HPDE6-E6E7 (cell line): ENCODE data around the gene SNED1.
"Not testable (repeated sequence)": the region's sequence is repeated elsewhere in the genome, so short reads cannot be mapped to it uniquely, and the experiment has no call there.

ENCODE experiments used
- DNase-seq: peaks from one replicate; pipeline ENCODE4 v3.0.0; 2011; ENCODE audit warnings: missing footprints; ENCODE audit errors: extremely low spot score

Gene SNED1

DNA sequence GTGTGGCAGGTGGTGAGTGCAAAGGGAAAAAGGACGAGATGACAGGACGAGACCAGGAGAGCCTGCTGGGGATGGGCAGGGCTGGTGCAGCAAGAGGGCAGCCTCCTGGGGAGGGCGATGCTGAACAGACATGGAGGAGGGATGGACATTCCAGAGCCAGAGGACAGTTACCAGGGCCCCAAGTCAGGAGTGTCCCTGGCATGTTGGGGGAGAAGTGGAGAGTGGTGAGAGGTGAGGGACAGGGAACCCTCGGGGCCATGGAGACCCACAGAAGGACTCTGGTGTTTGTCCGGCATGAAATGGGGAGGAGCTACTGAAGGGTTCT lies 84.6 kb downstream of the SNED1 start:
- no peak for DNase-seq

DNA sequence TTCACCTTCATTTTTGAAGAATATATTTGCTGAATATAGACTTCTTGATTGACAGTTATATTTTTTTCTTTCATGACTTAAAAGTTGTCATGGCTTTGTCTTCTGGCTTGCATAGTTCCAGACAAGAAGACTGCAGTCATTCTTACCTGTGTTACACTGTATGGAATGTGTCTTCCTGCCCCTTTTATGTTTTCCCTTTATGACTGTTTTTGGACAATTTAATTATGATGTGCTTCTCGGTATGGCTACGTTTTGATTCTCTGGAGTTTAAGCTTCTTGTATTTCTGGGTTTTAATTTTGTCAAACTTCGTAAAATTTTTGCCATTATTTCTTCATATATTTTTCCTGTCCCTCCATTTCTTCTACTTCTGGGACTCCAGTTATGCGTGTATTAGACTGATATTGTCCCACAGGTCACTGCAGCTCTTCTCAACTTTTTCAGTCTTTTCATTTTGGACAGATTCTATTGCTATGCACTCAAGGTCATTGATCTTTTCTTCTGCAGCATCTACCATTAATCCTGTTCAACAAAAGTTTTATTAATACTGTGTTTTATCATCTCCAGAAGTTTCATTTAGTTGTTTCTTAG lies 86.5 kb downstream of the SNED1 start:
- no peak for DNase-seq

DNA sequence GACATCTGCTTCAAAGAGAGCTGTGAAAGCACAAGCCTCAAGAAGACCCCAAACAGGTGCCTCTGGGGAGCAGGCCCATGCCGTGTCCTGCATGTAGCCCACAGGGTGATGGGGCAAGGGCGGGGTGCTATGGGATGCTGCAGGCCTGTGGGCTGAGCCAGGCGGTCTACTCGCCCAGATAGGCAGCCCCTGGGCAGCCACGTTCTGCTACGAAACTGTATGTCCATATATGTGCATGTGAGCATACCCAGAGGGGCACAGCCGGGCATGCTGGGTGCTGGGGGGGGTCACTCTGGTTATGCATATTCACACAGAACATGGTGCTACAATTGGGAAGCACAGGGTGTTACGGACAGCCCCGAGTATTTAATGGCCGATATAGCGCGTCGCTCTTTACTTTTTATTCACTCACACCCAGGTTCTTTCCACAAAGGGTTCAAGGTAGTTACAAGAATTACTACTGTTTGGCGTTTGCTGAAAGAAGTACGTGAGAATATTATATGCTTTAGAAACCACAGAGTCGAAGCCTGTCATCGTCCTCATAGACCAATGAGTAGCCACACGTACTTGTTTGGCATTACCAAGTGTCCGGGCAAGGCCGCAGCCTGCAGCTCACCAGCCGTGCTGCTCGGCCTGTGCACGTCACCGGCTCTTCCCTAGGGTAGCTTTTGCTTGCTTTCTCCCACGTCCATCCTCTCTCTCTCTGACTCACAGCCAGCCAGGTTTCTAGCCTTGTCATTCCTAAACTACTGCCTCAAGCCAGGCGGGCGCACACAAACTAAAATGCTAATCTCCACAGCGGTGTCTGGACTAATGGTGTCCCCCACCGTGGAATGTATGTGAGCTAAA lies 89.2 kb downstream of the SNED1 start:
- DNase-seq = no peak

DNA sequence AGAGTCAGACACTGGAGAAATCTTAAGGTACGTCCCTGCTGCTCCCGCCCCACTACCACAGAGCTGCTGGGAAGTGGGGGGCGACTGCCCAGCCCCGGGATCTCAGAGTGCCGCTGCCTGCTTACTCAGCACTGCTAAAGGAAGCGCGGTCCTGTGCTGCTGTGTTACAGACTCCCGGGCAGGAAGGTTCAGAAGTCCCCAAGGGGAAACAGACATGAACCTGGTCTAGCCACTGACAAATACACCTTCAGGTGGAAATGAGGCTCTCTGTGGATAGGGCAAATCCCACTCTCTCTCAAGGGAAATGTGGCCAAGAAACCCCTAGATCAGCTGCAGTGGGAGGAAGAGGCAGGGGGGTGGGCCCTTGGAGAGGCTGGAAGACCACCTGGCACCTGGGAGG lies 90.0 kb downstream of the SNED1 start:
- DNase-seq = no peak

DNA sequence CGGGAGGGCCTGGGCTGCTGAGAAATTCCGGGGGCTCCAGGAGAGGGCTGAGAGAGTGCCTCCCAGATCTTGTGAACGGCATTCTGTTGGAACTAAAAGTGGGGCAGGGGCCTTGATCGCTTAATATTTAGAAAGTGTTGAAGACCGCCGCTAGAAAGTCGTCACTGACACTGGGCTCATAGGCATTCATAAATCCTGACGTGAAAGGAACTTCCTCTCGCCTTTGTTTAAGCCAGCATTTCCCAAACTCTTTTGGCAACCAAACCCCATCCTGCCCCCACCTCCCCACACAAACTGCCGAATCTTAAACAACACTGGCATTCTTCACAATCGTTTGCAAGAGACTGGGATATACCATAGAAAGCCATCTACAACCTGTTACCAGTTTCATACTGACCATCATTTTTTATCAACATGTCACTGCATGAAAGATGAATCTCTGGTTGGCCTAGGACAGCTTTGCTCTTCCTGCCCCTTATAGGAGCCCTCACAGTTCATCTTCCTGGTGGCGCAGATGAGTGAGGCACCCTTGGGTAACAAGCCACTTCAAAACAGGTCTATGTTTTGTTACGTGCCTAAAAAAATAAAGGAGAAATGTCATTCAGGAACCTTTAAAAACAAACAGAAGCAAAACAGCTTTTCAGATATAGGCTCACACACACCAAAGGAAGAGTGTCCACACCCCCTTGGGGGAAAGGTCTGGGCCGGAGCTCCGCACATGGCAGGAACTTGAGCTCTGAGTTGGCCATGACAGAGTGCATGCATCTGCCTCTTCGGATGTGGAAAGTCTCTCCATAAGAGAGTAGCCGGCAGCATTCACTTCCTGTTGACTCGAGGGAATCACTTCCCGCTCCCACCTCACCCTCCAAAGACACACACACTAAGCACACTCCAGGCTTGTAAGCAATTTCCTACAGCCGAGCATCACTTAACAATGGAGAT lies 90.6 kb downstream of the SNED1 start:
- no peak for DNase-seq

DNA sequence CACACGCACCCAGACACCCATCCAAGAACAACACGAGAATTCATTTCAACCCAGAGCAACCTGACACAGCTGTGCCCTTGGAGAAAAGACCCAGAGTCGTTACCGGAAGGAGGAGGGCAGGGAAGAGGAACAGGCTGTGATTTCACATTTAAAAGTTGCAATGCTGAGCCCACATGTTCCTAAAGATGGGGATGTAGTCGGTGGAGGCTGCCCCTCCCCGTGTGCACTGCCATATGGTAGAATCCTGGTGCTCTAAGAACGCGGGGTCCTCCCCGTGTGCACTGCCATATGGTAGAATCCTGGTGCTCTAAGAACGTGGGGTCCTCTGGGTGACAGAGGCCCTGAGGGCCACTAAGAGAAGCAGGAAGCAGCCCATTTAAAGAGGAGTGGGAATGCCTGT lies 92.8 kb downstream of the SNED1 start:
- no peak for DNase-seq

DNA sequence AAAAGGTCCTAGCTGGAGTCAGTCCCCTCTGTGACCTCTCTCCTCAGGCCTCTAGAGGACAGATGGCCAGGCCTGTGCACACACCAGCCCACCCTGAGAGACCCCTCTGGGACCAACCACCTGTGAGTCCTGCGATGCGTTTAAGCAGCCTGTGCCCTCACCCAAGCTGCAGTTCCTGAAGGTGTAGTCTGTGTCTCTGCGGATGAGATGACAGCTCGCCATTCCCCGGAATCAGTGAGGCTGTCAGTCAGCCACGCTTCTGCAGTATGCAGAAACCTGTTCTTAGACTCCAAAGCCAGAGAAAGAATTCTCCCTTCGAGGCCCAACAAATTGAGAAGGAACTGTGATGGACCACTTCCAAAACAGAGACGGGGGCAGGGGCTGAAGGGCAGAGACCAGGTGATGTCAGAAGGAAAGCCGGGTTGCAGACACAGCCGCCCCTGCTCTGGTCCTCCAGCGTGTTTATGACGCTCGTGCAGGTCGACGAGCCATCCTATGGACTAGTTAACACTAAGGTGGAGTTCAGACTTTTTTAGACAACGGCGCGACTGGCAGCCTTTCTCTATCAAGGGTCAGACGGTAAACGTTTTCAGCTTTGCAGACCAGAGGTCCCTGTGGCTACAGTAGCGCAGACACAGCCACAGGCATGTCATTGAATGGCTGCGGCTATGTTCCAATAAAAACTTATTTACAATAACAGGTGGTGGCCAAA lies 93.5 kb downstream of the SNED1 start:
- DNase-seq = no peak

DNA sequence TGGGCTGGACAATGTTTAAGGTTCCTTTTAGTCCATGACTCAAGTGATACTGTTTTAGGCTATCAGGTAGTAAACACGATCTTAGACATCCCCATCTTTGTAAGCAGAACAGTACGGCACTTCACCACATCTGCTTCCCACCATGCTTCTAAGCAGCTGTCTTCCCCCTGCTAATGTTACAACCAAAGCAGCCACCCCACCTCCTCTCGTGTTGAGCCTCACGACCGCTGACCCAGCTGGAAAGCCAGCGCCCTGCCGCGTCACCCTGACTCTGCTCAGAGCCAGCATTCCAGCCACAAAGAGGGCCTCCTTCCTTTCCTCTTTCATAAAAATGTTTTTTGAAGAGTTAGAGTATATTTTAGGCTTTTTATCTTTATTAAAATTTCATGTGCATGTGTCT lies 94.3 kb downstream of the SNED1 start:
- no peak for DNase-seq

DNA sequence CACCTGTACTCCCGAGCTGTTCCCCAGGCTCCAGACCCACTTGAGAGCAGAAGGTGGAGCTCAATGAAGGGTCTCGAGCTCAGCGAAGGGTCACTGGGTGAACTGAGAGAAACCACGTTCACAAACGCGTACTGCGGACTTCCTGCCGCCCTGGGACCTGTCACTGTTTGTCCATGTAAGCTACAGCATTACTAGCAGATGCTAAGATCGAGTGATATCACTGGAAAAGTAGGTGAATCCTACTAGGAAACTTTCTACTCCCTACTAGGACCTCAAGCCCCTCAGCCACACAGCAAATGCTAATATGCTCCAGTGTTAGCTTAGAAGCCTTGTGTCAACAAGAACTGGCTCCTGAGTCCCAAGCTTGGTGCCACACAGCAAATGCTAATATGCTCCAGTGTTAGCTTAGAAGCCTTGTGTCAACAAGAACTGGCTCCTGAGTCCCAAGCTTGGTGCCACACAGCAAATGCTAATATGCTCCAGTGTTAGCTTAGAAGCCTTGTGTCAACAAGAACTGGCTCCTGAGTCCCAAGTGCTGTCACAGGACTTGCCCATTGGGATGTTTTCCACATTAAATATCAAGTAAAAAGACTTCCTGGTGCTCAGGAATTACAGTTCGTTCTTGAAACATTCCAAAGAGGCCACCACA lies 94.8 kb downstream of the SNED1 start:
- DNase-seq = not testable (repeated sequence)

DNA sequence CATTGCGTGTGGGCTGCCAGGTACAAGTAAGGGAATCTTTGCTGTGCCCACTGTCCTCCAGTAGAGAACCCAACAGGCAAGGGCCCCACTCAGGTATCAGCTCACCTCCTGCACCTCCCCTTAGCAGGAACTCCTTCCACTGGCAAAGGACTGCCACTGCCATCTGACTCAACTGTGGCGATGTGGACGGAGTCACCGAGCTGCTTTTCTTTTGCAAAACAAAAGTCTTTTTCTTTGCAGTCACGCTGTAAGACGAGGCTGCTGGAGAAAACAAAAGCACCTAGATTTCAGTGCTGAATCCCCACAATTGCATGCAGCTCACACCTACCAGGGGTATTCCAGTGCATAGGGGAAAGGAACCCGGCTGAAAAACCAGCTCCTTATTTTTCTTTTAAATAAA lies 95.8 kb downstream of the SNED1 start:
- no peak for DNase-seq

DNA sequence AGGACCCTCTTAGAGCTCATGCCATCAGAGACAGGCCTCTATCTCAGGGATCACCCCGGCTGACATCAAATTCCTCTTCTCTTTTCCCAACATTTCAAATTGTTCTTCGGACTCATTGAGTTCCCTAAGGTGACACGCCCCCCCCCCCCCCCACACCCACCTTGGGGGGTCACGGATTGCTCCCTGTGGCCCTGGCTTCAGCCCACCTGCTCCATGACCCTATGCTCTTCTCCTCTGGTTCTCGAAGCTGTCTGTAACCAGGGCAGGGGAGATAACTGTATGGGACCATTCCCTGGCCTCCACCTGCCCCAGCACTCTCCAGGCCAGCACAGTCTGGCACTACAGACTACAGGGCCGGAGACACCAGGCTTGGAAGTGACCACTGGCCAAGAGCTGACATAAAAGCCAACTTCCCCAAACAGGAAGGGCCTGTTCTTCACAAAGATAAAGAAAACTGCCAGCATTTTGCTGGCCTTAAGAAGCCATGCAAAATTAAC lies 96.6 kb downstream of the SNED1 start:
- DNase-seq = no peak

DNA sequence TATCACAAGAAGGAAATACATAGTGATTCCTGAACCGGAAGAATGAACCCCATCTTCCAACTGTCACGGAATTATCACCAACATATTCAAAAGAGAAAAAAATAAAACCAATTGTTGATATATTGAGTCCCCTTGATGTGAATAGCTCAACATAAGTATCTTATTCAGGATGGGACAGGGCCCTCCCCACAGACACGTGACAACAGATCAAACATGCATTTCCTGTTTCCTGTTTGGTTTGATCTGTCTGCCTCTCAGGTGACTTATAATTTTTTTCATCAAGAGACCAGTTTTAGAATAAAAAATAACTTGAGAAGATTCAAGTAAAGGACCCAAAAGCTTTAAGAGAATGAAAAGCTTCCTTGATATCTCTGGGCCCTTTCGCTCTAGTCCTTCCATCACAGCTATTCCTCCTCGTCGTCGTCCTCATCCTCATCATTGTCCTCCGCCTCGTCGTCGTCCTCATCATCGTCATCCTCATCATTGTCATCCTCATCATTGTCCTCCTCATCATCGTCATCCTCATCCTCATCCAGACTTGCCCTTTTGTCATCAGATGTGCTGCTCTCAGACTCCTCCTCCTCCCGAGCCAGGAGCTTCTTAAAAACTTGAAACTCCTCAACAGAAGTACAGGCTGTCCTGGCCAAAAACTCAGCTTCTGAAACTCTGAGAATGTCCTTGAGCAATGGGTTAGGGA lies 97.3 kb downstream of the SNED1 start:
- no peak for DNase-seq

DNA sequence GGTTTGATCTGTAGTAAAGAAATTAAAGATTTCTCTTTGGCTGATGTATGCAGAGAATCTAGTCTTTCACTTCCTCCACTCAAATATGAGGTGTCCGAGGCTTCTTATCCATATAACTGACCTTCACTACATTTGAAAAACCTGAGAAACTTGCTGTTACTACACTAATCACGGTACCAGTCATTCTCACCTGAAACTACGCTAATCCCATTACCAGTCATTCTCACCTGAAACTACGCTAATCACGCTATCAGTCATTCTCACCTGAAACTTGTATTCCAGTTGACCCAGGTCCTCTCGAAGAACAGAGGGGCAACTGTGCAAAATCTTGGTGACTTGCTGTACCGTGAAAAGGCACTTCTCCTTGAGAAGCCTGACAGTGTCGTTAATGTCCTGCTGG lies 98.6 kb downstream of the SNED1 start:
- no peak for DNase-seq

DNA sequence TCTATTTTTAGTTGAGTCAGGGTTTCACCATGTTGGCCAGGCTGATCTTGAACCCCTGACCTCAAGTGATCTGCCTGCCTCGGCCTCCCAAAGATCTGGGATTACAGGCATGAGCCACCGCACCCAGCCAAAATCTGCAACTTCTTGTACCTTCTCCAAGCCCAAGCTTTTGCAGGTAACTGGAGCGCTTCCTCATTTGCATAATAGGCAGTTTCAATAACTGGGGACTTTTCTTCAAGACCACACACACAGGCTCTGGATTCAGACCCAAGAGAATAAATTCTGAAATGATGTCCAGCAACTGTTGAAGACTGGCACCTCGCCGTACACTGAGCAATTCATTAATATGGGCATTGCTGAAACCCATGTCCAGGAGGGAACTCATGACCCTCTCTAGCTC lies 100.8 kb downstream of the SNED1 start:
- no peak for DNase-seq

DNA sequence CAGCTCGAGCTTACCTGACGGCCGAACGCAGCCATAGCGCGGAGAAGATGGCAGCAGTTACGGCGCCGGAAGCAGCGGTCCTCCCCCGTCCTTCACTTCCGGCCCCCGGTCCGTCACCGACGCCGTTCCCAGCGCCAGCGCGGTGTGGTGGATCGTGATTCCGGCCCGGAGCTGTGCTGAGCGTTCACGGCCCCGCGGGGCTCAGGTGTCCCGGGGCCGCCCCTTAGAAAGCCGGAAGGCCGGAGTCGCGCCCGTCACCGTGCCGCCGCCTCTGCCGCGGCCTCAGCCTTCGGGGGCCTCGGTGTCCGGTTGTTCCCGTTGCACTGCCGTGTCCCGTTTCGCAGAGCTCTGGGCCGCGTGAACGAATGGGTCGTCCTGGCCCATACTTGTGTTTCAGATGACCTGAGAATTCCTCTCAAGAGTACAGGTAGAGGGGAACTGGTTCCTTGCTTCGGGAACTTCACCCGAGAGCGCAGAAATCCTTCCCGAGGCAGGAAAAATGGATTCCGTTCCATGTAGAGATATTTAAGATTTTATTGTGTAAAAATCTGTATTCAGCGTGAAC lies 103.9 kb downstream of the SNED1 start, which contains the start of gene MTERF4:
Gene MTERF4 (minus strand): TSS at position 49 of the 565 bp plus-strand sequence. CDS start 14 bp downstream, at position 35.
- peak; percentile 88 for DNase-seq

DNA sequence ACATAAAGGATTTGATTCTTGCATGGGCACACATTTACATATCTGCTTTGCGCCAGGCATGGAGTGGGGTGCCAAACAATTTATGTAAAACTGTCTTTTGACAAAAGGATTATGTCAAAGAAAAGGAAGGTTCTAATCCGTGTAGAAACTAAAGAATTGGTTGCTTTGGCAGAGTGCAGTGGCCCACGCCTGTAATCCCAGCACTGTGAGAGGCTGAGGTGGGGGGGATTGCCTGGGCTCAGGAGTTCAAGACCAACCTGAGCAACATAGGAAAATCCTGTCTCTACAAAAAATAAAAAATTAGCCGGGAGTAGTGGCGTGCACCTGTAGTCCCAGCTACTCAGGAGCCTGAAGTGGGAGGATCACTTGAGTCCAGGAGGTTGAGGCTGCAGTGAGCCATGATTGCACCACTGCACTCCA lies 104.8 kb downstream of the SNED1 start:
- no peak for DNase-seq

DNA sequence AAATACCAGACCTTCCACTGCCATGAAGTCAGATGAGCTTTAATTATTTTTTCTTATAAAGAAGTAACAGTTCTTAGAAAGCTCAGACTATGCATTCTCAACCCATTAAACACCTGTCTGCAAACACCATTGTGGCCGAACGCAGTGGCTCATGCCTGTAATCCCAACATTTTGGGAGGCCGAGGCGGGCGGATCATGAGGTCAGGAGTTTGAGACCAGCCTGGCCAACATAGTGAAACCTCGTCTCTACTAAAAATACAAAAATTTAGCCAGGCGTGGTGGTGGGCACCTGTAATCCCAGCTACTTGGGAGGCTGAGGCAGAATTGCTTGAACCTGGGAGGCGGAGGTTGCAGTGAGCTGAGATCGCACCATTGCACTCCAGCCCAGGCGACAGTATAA lies 106.2 kb downstream of the SNED1 start:
- not testable (repeated sequence) for DNase-seq

DNA sequence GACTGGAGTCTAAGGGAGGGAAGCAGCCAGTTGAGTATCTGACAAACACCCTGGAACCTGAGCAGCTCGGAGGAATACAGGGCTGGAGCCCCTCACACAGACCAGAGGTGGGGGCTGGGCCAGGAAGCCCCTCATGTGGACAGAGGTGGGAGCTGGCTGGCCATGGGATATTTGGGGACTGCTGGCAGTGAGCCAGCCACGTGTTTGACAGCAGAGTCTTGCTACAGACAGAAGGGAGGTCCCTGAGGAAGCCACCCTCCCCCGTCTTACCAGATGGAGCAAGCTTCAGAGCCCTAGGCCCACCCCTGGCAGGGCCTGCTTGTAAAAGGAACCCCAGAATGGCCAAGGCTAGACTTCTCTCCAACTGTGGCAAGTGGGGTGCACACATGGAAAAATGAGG lies 107.2 kb downstream of the SNED1 start:
- no peak for DNase-seq

DNA sequence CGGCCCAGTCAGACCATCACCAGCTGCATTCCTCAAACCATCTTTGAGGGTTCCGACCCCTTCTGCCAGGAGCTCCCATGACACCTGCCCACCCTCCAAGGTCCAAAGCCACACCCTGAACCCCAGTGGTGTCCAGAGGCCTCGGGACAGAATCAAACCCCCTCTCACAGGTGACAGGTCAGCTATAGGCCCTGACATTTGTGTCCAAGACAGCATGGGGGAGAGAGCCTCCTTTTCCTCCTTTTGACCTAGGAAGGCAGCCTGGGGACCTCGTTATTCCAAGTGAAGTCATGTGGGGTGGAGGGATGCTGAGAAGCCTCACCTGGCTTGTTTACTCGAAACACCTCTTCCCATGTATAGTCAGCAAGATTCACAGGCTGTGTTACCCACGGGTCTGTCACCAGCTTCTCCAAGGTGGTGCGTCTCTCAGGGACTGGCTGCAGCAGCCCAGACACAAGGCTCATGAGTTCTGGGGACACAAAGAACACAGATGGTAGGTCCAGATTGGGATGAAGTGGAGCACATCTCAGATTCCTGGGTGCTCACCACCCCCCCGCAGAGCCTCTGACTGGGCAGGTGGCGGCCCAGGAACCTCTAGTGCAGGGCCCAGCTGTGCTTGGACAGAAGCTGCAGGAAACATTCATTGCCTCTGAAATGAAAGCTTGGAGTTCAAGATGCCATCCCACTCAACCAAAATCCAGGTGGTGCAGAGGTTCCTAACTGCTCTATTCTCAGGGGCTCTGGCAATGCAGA lies 108.8 kb downstream of the SNED1 start:
- no peak for DNase-seq
